Measurements from ENCODE around the gene PMS2.
"Not testable (repeated sequence)": the region's sequence is repeated elsewhere in the genome, so short reads cannot be mapped to it uniquely, and the experiment has no call there.

PMS2 gene

DNA sequence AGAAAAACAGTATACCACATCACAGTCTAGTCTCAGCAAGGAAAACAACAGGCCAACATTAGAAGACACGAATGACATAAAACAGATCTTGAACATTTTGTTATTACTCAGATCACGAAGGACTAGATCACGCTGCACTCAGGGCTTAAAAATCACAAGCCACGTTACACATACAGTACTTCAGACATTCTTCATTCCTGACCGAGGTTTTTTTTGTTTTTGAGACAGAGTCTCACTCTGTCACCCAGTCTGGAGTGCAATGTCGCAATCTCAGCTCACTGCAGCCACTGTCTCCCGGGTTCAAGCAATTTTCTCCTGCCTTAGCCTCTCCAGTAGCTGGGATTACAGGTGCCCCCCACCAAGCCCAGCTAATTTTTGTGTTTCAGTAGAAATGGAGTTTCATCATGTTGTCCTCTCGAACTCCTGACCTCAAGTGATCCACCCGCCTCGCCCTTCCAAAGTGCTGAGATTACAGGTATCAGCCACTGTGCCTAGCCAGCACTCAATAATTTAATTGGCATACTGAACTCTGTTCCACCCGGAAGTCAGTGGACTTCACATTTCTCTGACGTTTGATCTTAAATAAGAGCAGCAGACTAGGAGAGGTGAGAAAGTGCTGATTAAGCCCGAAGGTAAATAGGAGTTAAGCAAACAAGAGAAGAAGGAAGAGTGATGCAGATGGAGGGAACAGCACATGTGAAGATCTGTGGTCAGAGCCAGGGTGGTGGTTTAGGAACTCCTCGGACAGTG is 3.7 kb upstream of the PMS2 start:
- DNase-seq, result peak; percentile 58

DNA sequence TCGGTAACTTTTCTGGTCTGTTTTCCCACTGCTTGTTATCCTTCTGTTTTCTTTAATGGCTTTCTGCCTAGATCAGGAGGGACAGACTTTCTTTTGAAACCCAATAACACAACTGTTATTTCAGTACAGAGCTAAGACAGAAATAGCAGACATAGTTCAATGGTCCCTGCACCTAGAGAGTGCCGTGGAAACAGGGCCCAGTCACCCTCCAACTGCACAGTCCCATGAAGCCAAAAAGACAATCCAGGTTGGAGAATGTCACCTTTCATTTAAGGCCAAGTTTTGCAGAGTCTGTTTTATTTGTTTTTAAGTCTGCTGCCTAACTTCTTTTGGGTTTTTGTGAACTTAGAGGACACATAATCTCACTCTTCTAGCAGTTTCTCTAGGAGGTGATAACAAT is 2.7 kb upstream of the PMS2 start:
- DNase-seq, result no peak

DNA sequence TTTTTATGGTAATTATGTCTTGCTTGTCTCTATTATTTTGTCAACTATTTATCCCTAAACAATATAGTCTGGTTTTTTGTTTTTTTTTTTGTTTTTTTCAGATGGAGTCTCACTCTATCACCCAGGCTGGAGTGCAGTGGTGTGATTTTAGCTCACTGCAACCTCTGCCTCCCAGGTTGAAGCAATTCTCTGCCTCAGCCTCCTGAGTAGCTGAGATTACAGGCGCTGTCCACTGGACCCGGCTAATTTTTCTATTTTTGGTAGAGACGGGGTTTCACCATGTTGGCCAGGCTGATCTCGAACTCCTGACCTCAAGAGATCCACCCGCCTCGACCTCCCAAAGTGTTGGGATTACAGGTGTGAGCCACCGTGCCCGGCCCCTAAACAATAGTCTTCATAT is 1.5 kb upstream of the PMS2 start:
- DNase-seq, result not testable (repeated sequence)

DNA sequence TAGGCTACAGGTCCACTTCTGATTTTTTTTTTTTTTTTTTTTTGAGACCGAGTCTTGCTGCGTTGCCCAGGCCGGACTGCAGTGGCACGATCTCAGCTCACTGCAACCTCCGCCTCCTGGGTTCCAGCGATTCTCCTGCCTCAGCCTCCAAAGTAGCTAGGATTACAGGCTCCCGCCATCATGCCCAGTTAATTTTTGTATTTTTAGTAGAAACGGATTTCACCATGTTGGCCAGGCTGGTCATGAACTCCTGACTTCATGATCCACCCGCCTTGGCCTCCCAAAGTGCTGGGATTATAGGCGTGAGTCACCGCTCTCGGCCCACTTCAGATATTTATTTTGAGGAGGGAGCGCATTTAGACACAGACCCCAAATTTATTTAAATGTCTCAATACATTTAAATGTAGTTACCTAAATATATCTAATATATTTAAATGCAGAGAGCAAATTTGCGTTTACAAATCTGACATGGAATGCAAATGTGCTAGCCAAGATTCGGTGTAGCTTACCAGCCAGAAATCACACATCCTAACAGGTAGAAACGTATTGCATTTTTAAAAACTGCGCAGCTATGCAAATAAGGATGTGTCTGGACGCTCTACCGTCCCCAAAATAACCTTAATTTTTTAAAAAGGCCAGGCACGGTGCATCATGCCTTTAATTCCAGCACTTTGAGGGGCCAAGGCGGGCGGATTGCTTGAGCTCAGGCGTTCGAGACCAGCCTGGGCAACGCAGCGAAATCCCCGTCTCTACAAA is 836 bp downstream of the PMS2 start:
- DNase-seq, result not testable (repeated sequence)

- no peak for DNase-seq
Observed at GRCh38 chr7:6007386-6007785, 1.5 kb downstream of the PMS2 start.

DNA sequence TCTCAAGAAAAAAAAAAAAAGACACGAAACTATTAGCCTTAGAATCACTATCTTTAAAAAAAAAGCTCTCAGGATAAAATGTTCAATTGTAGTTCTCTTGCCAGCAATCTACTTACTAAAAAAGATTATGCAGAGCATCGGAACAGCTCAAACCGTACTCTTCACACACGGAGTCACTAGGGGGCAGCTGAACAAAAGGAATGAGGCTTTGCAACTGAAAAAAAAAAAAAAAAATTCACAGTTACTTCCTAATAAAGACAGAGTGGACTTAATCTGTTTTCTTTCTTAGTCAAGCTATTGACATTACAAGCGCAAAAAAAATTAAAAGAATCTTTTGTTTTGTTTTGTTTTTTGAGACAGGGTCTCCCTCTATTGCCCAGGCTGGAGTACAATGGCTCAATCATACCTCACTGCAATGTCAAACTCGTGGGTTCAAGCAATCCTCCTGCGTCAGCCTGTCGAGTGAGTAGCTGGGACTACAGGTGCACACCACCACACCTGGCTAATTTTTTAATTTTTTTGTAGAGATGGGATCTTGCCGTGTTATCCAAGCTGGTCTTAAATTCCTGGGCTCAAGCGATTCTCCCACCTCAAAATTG is 11.5 kb downstream of the PMS2 start:
- DNase-seq, result peak; percentile 46

DNA sequence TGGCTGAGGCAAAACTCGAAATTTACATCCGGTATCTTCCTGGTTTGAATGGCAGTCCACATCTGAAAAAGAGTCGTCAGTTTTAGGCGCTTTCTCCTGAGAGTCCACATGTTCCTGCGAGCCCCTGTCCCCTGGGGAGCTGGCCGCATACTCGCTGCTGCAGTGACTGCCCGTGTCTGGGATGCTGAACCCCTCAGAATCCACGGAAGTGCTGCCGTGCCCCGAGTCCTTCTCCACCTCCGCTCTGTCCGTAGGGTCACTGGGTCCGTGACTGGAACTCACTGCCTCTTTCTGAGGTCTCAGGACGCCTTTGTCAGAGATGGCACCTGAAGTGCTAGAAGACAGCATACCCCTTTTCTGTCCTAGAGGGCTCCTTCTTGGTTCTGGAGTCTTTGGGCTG is 21.8 kb downstream of the PMS2 start:
- not testable (repeated sequence) for DNase-seq

DNA sequence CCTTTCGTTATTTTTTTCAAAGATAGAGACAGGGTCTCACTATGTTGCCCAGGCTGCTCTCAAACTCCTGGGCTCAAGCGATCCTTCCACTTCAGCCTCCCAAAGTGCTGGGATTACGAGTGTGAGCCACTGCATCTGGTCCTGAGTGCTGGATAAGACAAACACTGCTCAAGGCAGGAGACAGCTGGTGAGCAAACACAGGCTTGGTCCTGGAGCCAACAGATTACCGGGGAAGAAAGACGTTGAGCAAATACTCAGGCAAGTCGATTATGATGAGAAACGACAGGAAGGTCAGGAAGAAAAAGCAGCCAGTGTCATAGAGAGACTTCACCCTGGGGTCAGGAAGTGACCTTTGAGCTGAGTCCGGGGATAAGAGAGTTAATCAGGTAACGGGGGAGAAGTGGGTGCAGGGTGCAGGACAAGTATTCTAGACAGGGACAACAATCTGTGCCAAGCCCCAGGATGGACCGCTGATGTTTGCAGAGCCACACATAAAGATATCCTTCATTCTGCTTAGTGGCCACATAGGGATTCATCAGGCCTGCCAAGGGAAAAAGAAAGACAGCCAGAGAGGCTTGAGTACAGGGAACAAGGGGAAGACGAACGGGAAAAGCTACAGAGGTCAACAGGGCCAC is 29.1 kb downstream of the PMS2 start:
- DNase-seq, result not testable (repeated sequence)

- DNase-seq, result not testable (repeated sequence)
Observed at GRCh38 chr7:5973580-5973979, 35.3 kb downstream of the PMS2 start.

DNA sequence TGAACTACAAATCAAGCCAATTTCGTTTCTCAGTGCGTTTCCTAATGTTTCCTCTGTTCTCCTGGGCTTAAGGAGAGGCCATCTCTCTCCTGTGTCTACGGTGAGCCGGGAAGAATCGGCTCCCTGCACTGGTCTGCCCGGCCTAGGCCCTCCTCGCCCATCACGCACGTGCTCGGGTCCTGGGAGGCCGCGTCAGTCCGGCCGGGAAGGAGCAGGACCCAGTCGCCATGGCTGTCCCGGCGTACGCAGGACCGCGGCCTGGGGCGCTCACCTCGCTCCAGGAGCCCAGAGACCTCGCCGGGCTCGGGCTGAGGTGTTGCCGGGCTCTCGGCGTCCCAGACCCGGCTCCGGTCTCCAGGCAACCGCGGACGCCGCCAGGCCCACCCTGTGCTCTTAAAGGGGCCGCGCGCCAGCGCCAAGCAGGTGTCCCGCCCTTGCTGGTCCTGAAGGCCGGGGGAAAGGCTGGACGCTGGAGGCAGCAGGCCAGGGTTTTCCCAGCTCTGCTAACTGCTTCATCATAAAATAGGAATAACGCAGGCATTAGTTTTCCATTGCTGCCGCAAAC is 38.4 kb downstream of the PMS2 start, which contains the start of gene RSPH10B:
Gene RSPH10B, minus strand, starts transcription at position 343 of the 565 bp plus-strand sequence. CDS start 3,573 bp downstream, outside the sequence.
- DNase-seq, result not testable (repeated sequence)

DNA sequence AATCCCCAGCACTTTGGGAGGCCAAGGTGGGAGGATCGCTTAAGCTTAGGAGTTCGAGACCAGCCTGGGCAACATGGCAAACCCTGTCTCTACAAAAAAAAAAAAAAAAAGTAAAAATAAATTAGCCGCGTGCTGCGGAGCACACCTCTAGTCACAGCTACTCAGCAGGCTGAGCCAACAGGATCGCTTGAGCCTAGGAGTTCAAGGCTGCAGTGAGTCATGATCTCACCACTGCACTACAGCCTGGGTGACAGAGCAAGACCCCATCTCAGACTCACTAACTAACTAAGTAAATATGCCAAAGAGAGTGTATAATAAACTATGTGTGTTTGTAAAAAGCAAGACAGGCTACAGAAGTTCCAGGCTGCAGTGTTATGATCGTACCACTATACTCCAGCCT is 45.0 kb downstream of the PMS2 start:
- not testable (repeated sequence) for DNase-seq

- not testable (repeated sequence) for DNase-seq
Observed at GRCh38 chr7:5963205-5963604, 45.6 kb downstream of the PMS2 start.

GRCh38 chr7:5934945-5935450 is 73.9 kb downstream of the PMS2 start:
- not testable (repeated sequence) for DNase-seq

GRCh38 chr7:5931905-5932644 is 76.8 kb downstream of the PMS2 start:
- not testable (repeated sequence) for DNase-seq

- DNase-seq, result not testable (repeated sequence)
Observed at GRCh38 chr7:5931250-5931649, 77.6 kb downstream of the PMS2 start.

DNA sequence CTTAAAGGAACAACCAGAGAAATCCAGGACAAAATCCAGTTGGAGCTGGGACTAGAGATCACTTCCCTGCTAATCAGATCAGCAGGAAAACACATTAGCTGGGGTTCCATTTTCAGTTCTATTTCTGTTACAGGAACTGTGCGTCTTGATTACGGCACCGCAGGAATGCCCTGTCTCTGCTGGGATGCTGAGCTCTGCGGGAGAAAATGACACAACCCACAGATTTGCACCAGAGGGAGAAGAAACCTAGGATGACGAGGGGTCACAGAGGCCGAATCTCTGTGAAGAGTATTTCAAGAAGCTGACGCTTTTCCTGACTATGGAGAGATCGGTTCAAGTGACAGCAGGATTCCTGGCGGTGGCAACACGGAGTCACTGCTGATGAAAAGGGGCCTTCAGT is 78.6 kb downstream of the PMS2 start:
- DNase-seq, result not testable (repeated sequence)

DNA sequence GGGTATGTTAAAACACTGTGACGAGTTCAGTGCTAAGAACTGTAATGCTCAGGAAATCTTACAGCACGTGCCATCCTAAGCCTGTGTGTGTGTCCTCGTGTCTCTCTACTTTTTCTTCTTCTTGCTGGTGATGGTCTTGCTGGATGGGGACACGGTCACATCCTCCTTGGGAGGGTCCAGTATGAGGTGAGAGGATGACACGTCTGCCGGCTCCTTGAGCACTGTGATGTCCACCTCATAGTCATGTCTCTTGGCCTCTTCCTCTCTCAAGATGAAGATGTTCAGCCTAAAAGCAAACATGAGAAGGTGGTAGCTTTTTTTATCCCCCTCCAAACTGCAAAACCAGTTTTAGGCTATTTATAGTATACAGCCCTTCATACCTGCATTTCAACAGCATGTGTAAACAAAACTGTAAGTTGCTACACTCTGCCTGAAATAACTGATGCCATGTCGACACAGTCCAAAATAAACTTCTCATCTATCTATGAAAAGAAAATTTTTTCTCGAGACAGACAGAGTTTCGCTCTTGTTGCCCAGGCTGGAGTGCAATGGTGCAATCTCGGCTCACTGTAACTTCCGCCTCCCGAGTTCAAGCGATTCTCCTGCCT is 82.5 kb downstream of the PMS2 start:
- DNase-seq, result not testable (repeated sequence)

DNA sequence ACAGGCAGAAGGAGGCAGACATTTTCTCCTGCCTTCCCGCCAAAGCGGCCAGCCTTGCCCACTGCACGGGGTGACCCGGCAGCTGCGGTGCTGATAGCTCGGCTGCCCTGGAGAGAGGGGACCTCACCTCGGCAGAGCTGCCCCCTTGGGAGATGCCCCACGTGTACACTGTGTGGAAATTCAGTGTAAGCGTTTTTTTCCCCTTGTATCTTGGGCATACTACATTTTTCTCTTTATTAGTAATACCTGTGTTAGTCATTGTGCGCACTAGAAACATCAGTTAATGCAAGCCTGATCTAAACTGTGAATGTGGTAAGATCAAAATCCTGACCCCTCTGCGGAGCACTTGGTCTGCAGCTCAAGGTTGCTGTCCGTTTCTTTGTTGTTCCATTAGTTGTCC is 84.2 kb downstream of the PMS2 start:
- not testable (repeated sequence) for DNase-seq

GRCh38 chr7:5924180-5924579 is 84.7 kb downstream of the PMS2 start:
- DNase-seq, result not testable (repeated sequence)
